ENCODE measurements around the gene RBBP6. TPM values are rescaled to one million over a fixed set of nuclear protein-coding genes. Genes with fewer than 3 reads are reported as not detected.
A peak's percentile ranks its signal among the peaks of the same experiment; 100 is the strongest.

RBBP6 gene
- total and polyA plus RNA-seq, 9 of the 15 experiments (the other 6 are each of a cell fraction or from before 2014, with no cell fraction given): 19.2 to 76.6 (median 42.7) TPM

DNA sequence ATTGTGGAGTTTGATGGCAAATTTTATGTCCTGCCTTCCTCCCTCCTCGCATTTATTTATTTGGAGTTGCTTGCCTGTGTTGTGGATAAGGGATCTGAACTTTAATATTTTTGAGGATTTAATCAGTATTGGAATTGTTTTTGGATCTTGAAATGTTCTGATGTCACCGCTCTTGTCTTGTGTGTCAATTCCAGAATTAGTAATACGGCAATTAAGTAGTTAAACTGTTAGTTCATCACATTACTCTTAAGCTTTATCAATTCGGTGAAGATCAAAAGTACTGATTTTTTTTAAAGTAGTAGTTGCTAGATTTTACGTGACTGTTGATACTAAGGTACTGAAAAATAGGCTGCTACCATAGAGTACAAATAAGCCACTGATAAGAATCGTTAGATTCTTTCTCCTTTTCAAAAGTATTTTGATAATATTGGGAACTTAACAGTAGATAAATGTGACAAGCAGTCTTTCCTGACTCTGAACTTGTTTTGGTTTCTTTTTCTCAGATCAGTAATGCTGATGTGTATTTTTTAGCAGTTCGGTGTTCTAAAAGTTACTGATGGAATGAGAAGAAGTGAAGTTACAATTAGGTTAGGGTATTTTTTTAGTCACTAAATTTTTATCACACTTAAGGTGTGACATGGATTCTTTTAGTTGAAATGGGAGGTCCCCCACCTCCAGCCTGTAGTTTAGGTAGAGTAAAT, 2.0 kb downstream of the RBBP6 start:
- Histone ChIP-seq H3K36me3 (ENCODE audit: control insufficient read depth, insufficient read depth, low read length) (peaks cover 43% of the 10 kb centered on the region), H3K4me3 (peak overlapping the region; percentile 93), H3K9ac (ENCODE audit: insufficient read depth in 1 of 2, low read depth in 2 of 2, low read length in 2 of 2) (peak overlapping the region; percentile 64 to 93; a peak in 3 of 4 replicates), H4K20me1 (replicated peaks; ENCODE audit: control insufficient read depth, insufficient read depth, low read length) (peaks cover 27% of the 10 kb centered on the region), H3K27ac (ENCODE audit: extremely low read depth, low read depth, low read length) (peak overlapping the region; percentile 97; the same call in 2 of the 3 replicates), H3K9me1 (ENCODE audit: control insufficient read depth, insufficient read depth, low read length) (no peaks in the 10 kb centered on the region), H3K27me3 (ENCODE audit: control insufficient read depth in 2 of 2, insufficient read depth in 2 of 2, low read length in 2 of 2) (no peaks in the 10 kb centered on the region), H2AFZ (ENCODE audit: low read depth, low read length) (no peak overlapping the region), H3K79me2 (ENCODE audit: control insufficient read depth, insufficient read depth, low read length) (peaks cover 75% of the 10 kb centered on the region), H3K4me2 (ENCODE audit: insufficient read depth, low read length) (peak overlapping the region; percentile 95), H3K9me3 (replicated peaks; ENCODE audit: control insufficient read depth, insufficient read depth, low read depth, low read length) (no peaks in the 10 kb centered on the region), H3K4me1 (replicated peaks in 1 of 2; ENCODE audit: control insufficient read depth in 2 of 2, insufficient read depth in 2 of 2, low read length in 2 of 2) (peaks cover 7 to 20% of the 10 kb centered on the region in 2 experiments; a peak in 3 of 5 replicates)
- POLR2A ChIA-PET: interaction anchor here (0.7 to 6.4 kb wide), 6 partner anchors 10 to 207 kb away, joined by 3 to 71 read pairs (median 4); no protein-coding TSS in a partner anchor
- BruUV-seq (replicated peaks): no TSS peak
- CTCF ChIA-PET (ENCODE audit: low intra/inter-chr PET ratio): no interaction called here
- ATAC-seq (no peak), FAIRE-seq (peak; percentile 54), DNase-seq (ENCODE audit: extremely low read depth in 1 of 4, low spot score in 3 of 4) (no peak)
- in situ Hi-C loops (cut with MboI): no loop called here
- WGBS (ENCODE audit: insufficient coverage, low coverage, missing lambda C conversion rate): under 1% methylated on average over 7 of the region's 7 CpGs
- intact Hi-C loops (cut with micrococcal nuclease): no loop called here
- TF ChIP-seq, protein P1, sequence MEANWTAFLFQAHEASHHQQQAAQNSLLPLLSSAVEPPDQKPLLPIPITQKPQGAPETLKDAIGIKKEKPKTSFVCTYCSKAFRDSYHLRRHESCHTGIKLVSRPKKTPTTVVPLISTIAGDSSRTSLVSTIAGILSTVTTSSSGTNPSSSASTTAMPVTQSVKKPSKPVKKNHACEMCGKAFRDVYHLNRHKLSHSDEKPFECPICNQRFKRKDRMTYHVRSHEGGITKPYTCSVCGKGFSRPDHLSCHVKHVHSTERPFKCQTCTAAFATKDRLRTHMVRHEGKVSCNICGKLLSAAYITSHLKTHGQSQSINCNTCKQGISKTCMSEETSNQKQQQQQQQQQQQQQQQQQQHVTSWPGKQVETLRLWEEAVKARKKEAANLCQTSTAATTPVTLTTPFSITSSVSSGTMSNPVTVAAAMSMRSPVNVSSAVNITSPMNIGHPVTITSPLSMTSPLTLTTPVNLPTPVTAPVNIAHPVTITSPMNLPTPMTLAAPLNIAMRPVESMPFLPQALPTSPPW (CRISPR knock-in tag; IDR thresholded peaks at IDR 0.05): 0 out of 2 replicates have a peak, but pooled peaks have one; percentile 5
- TF ChIP-seq MXI1 (IDR thresholded peaks at IDR 0.05; ENCODE audit: low read depth, low read length) (no peak), C11orf30 (IDR thresholded peaks at IDR 0.05; ENCODE audit: low read depth) (peak; percentile 65), MAFG (tag; conservative IDR thresholded peaks at IDR 0.05) (0 out of 2 replicates have a peak, but pooled peaks have one; percentile 41), PHB2 (IDR thresholded peaks at IDR 0.05; ENCODE audit: low read depth) (no peak), NCOA4 (IDR thresholded peaks at IDR 0.05; ENCODE audit: partially characterized antibody) (no peak), FOS (IDR thresholded peaks at IDR 0.05; ENCODE audit: extremely low read depth, insufficient read length) (no peak), ZNF24 (IDR thresholded peaks at IDR 0.05) (no peak), NCOA2 (IDR thresholded peaks at IDR 0.05; ENCODE audit: partially characterized antibody in 2 of 2) (peak in 1 of 2 experiments; percentile 9), RHOXF2B (CRISPR knock-in tag; conservative IDR thresholded peaks at IDR 0.05) (no peak), ZNF316 (IDR thresholded peaks at IDR 0.05) (peak; percentile 75), ELF4 (CRISPR knock-in tag; IDR thresholded peaks at IDR 0.05) (no peak), DPF2 (IDR thresholded peaks at IDR 0.05) (no peak)
- TF ChIP-seq, protein P2, sequence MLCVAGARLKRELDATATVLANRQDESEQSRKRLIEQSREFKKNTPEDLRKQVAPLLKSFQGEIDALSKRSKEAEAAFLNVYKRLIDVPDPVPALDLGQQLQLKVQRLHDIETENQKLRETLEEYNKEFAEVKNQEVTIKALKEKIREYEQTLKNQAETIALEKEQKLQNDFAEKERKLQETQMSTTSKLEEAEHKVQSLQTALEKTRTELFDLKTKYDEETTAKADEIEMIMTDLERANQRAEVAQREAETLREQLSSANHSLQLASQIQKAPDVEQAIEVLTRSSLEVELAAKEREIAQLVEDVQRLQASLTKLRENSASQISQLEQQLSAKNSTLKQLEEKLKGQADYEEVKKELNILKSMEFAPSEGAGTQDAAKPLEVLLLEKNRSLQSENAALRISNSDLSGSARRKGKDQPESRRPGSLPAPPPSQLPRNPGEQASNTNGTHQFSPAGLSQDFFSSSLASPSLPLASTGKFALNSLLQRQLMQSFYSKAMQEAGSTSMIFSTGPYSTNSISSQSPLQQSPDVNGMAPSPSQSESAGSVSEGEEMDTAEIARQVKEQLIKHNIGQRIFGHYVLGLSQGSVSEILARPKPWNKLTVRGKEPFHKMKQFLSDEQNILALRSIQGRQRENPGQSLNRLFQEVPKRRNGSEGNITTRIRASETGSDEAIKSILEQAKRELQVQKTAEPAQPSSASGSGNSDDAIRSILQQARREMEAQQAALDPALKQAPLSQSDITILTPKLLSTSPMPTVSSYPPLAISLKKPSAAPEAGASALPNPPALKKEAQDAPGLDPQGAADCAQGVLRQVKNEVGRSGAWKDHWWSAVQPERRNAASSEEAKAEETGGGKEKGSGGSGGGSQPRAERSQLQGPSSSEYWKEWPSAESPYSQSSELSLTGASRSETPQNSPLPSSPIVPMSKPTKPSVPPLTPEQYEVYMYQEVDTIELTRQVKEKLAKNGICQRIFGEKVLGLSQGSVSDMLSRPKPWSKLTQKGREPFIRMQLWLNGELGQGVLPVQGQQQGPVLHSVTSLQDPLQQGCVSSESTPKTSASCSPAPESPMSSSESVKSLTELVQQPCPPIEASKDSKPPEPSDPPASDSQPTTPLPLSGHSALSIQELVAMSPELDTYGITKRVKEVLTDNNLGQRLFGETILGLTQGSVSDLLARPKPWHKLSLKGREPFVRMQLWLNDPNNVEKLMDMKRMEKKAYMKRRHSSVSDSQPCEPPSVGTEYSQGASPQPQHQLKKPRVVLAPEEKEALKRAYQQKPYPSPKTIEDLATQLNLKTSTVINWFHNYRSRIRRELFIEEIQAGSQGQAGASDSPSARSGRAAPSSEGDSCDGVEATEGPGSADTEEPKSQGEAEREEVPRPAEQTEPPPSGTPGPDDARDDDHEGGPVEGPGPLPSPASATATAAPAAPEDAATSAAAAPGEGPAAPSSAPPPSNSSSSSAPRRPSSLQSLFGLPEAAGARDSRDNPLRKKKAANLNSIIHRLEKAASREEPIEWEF (CRISPR knock-in tag; IDR thresholded peaks at IDR 0.05): 0 out of 2 replicates have a peak, but pooled peaks have one; percentile 30
- TF ChIP-seq, protein P3, sequence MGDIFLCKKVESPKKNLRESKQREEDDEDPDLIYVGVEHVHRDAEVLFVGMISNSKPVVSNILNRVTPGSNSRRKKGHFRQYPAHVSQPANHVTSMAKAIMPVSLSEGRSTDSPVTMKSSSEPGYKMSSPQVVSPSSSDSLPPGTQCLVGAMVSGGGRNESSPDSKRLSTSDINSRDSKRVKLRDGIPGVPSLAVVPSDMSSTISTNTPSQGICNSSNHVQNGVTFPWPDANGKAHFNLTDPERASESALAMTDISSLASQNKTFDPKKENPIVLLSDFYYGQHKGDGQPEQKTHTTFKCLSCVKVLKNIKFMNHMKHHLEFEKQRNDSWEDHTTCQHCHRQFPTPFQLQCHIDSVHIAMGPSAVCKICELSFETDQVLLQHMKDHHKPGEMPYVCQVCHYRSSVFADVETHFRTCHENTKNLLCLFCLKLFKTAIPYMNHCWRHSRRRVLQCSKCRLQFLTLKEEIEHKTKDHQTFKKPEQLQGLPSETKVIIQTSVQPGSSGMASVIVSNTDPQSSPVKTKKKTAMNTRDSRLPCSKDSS (IDR thresholded peaks at IDR 0.05; ENCODE audit: low read depth, partially characterized antibody): no peak
